Mucosa of descending colon (tissue), 3 donors: Measurements from ENCODE around the gene COG2. TPM values are rescaled to one million over a fixed set of nuclear protein-coding genes. Genes with fewer than 3 reads are reported as not detected.

ENCODE experiments used
- ATAC-seq: fragments of 200-7000 bp; cut with Tn5 transposase; one replicate; pipeline ENCODE4 v1.9.1; 2020; ENCODE audit warnings: mild to moderate bottlenecking, moderate library complexity
- DNase-seq, 3 donors: peaks; one replicate each; pipeline ENCODE4 v3.0.0-alpha.2; 2020
- H3K36me3 ChIP-seq: fragments of 200-600 bp; one replicate; pipeline ENCODE4 v1.8.0; 2021; ENCODE audit warnings: low read depth, mild to moderate bottlenecking
- H3K4me1 ChIP-seq: fragments of 200-600 bp; one replicate; pipeline ENCODE4 v1.8.0; 2021; ENCODE audit warnings: low read depth, mild to moderate bottlenecking
- H3K4me3 ChIP-seq: fragments of 200-600 bp; one replicate; pipeline ENCODE4 v1.8.0; 2021; ENCODE audit warnings: mild to moderate bottlenecking
- H3K9me3 ChIP-seq: fragments of 200-600 bp; one replicate; pipeline ENCODE4 v1.8.0; 2021; ENCODE audit warnings: mild to moderate bottlenecking
- CTCF ChIP-seq: fragments of 200-600 bp; IDR thresholded peaks from one replicate; pipeline ENCODE4 v1.8.0; 2022; ENCODE audit warnings: antibody characterized with exemption, mild to moderate bottlenecking
- intact Hi-C, 2 donors: fragments of 100-400 bp; cut with DNase I in 1 of 2; cut with micrococcal nuclease in 1 of 2; formaldehyde crosslinking; loops; one replicate each; pipeline versions ENCODE4 v1.11.0 to v1.11.1; 2022; cut with DNase I, micrococcal nuclease
- total RNA-seq, 3 donors: library from RNA; stranded (reverse); fragmentation: NEBNext Ultra II Directional in 2 of 3; extraction: Animal tissue kit (Norgen Biotek cat#: 25700) in 2 of 3; gene quantifications; one replicate each; pipeline versions ENCODE4 v1.2.1 to v1.2.4, GENCODE V29; 2021 to 2023
- donor health status: DM: no; HTN: no; CAD: no; lungs with moderate emphysema.
- donor health status: DM: no; HTN: no; CAD: no.
- donor health status: DM: no; HTN: yes; CAD: no.

COG2 gene
- total RNA-seq, 3 donors from 2014 or later = 38.0 to 46.2 (median 38.1) TPM

DNA sequence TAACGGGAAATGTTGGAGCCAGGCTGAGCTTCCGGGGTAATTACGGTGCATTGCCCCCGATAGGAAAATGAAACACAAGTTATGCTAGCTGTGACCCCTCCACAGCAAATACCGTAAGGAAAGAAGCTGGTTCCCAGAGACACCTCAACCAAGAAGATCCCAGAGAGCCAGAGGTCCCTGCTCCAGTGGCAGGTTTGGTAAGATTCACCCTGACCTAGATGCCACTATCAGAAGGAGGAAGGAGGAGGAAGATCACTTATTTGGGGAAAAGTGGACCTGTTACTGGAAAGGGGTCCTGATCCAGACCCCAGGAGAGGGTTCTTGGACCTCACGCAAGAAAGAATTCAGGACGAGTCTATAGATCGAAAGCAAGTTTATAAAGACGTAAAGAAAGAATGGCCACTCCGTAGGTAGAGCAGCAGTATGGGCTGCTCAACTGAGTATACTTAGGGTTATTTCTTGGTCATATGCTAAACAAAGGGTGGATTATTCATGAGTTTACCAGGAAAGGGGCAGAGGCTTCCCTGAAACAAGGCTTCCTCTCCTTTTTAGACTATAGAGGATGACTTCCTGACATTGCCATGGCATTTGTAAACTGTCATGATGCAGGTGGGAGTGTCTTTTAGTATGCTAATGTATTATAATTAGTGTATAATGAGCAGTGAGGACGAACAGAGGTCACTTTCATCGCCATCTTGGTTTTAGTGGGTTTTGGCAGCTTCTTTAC lies 97.4 kb downstream of the COG2 start:
- Histone ChIP-seq H3K4me1 (no peaks in the 10 kb centered on the region), H3K36me3 (no peaks in the 10 kb centered on the region)
- intact Hi-C loops = no loop called here

More for the DNA sequence above, 97.4 kb downstream of the COG2 start:
- DNase-seq (no peak), ATAC-seq (no peak)
- no peaks in the 10 kb centered on the region for H3K9me3 ChIP-seq
- no peak overlapping the region for H3K4me3 ChIP-seq
- TF ChIP-seq CTCF = no peak

Other genes starting within 250 kb of the COG2 start
- 1 to 10 TPM; 1.4 to 3.2 (median 2.7) TPM for gene PGBD5, start 216.1 kb upstream of the COG2 start, total RNA-seq
- gene AGT, start 71.6 kb downstream of the COG2 start, total RNA-seq = 1 to 10 TPM; 1.0 to 4.8 (median 1.1) TPM
- 10 to 100 TPM; 11.4 to 30.8 (median 28.8) TPM for gene CAPN9, start 104.9 kb downstream of the COG2 start, total RNA-seq
- 10 to 100 TPM in 2 of 3 donors, 1 to 10 TPM in 1; 9.8 to 35.9 (median 15.5) TPM for gene C1orf198, start 226.0 kb downstream of the COG2 start, total RNA-seq